Muscle of arm (tissue), 14 donors: ENCODE results near the gene IGF2BP2. TPM values are rescaled to one million over a fixed set of nuclear protein-coding genes. Genes with fewer than 3 reads are reported as not detected.
"Not testable (repeated sequence)": the region's sequence is repeated elsewhere in the genome, so short reads cannot be mapped to it uniquely, and the experiment has no call there.

Experiments used
- DNase-seq: peaks from one replicate; pipeline ENCODE4 v3.0.0-alpha.2; 2013
- long read RNA-seq, 11 donors: transcript quantifications; one replicate each; lab custom pipeline, GENCODE V29; 2026
- polyA plus RNA-seq, 12 donors: library from polyadenylated mRNA; unstranded; fragments of 120-200 nt; gene quantifications; one replicate each; pipeline ENCODE4 v1.2.1, GENCODE V29; 2013; ENCODE audit not compliant: insufficient read length in 12 of 12

Gene IGF2BP2
- polyA plus RNA-seq: 100 to 1,000 TPM in 2 of 12 donors, 10 to 100 TPM in 10; 38.5 to 153 (median 49.6) TPM
- long read RNA-seq, donor 1, transcript IGF2BP2-202 (16 exons, 3,688 nt): major isoform, 5 of 16 reads
- long read RNA-seq, donor 1, partial matches to known transcripts: 8 of 16 reads
- long read RNA-seq, donor 1, other reads (novel, unspliced or antisense): 0 of 16 reads
- long read RNA-seq, donor 2, partial matches to known transcripts: 0 of 4 reads
- long read RNA-seq, donor 2, other reads (novel, unspliced or antisense): 0 of 4 reads
- long read RNA-seq, donor 3: 0 reads
- long read RNA-seq, donor 4, partial matches to known transcripts: 0 of 2 reads
- long read RNA-seq, donor 4, other reads (novel, unspliced or antisense): 0 of 2 reads
- long read RNA-seq, donor 5, transcript IGF2BP2-202 (16 exons, 3,688 nt): major isoform, 7 of 10 reads
- long read RNA-seq, donor 5, partial matches to known transcripts: 0 of 10 reads
- long read RNA-seq, donor 5, other reads (novel, unspliced or antisense): 0 of 10 reads
- long read RNA-seq, donor 6, partial matches to known transcripts: 0 of 6 reads
- long read RNA-seq, donor 6, other reads (novel, unspliced or antisense): 0 of 6 reads
- long read RNA-seq, donor 7, partial matches to known transcripts: 0 of 1 reads
- long read RNA-seq, donor 7, other reads (novel, unspliced or antisense): 0 of 1 reads
- long read RNA-seq, donor 8, transcript IGF2BP2-202 (16 exons, 3,688 nt): major isoform, 7 of 7 reads
- long read RNA-seq, donor 8, partial matches to known transcripts: 0 of 7 reads
- long read RNA-seq, donor 8, other reads (novel, unspliced or antisense): 0 of 7 reads
- long read RNA-seq, donor 9: 0 reads
- long read RNA-seq, donor 10, partial matches to known transcripts: 0 of 9 reads
- long read RNA-seq, donor 10, other reads (novel, unspliced or antisense): 0 of 9 reads
- long read RNA-seq, donor 11, transcript IGF2BP2-202 (16 exons, 3,688 nt): major isoform, 5 of 8 reads
- long read RNA-seq, donor 11, partial matches to known transcripts: 0 of 8 reads
- long read RNA-seq, donor 11, other reads (novel, unspliced or antisense): 0 of 8 reads

DNA sequence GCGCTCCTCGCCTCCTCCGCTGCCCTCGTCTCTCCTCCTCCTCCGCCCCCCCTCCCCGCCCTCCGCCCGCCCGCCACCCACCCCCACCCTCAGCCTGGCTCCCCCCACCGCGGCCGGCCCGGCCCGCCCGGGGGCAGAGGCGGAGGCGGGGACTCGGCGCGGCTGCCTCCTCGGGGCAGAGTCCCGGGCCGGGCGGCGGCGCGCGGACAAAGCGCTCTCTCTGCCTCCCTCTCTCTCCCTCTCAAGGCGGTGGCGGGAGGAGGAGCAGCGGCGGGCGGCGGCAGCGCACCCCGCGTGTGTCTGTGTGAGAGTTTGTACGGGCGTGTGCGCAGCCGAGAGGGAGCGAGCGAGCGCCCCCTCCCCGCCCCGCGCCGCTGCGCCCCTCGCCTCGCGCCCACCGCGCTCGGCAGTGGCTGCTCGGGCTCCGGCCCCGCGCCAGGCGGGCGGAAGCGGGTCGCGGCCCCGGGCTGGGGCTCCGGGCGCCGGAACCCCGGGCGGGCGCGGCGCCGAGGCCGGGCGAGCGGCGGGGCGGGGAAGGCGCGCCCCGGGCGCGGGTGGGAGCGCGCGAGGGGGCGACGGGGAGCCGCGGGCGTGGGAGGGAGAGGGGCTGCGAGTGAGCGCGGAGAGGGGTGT lies at the start of gene IGF2BP2:
TSS of gene IGF2BP2 (minus strand) at position 37 of the 633 bp plus-strand sequence. CDS start 82 bp downstream, outside the sequence.
- DNase-seq: peak; percentile 82

DNA sequence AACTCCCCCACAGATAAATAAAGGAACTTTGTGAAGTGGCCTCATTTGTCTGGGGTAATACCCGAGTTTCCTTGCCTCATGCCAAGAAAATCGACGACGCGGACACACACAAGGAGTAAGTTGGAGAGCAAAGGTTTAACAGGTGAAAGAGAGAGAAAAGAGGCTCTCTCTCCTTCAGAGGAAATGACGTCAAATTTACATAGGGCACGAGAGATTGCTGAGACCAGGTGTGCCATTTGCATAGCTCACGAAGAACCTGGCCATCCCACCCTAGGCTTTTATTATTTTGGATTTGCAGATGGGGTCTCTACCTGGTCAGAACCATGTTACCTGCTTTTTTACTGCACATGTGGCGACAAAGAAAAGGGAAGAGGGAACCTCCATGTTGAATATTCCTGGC lies 49.3 kb upstream of the IGF2BP2 start:
- DNase-seq: no peak

GRCh38 chr3:185867650-185868049 lies 42.8 kb upstream of the IGF2BP2 start:
- DNase-seq: no peak

- no peak for DNase-seq
Measured at GRCh38 chr3:185866995-185867394, 42.2 kb upstream of the IGF2BP2 start.

- no peak for DNase-seq
Measured at GRCh38 chr3:185866555-185866954, 41.7 kb upstream of the IGF2BP2 start.

DNA sequence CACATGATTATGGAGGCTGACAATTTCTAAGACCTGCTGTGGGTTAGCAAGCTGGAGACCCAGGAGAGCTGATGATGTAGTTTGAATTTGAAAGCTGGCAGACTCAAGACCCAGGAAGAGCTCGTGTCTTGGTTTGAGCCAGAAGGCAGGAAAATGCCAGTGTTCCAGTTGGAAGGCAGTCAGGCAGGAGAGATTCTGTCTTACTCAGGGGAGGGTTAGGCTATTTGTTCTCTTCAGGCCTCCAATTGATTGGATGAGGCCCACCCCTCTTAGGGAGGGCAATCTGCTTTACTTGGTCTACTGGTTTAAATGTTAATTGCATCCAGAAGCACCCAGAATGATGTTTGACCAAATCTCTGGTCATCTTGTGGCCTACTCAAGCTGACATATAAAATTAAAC lies 40.4 kb upstream of the IGF2BP2 start:
- DNase-seq: no peak

DNA sequence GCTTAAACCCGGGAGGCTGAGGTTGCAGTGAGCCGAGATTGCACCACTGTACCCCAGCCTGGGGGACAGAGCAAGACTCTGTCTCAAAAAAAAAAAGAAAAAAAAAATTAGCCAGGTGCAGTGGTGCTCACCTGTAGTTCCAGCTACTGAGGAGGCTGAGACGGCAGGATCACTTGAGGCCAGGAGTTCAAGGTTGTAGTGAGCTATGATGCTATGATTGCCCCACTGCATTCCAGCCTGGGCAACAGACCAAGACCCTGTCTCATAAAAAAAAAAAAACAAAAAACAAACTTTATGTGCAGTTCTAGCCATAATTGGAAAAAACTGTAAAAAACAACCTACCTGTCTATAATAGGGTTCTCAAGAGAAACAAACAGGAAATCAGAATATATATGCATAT lies 39.9 kb upstream of the IGF2BP2 start:
- DNase-seq: no peak

DNA sequence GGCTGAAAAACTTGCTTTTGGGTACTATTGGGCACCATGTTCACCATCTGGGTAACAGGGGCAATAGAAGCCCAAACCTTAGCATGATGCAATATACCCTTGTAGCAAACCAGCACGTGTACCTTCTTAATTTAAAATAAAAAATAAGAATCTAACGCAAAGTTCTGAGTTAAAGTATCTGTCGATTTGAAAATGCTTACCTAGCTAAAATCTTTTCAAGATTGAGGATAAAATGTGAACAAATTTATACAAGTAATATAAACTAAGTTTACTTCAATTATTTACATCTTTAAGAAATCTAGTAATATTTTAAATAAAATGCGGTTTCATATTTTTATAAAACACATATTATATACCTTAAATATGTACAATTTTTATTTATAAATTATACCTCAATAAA lies 38.1 kb upstream of the IGF2BP2 start:
- no peak for DNase-seq

DNA sequence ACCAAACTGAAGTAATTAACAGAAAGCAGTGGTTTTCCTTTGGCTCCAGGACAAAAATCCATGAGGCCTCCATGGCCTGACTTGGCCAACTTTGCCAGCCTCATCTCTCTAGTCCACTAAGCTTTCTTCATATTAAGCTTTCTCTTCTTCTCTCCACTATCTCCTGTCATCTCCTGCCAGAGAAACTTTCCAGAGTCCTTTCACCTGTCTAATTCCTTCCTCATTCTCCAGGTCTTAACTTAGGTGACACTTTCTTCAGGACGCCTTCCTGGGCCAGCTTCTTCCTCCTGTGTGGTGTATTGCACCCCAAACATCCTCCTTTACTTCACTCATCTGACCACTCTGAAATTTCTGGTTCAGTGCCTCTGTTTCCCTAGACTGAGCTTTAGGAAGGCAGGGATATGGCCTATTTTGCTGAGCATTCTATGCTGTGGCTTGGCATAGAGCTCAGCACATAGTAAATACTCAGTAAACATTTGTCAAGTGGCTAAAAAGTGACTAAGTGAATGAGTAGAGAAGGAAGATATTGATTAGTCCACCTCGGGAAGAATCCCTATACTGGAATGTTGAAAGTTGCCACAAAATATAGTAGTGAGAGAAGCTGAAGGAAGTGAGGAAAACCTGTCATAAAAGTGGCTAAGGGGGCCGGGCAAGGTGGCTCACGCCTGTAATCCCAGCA lies 34.6 kb upstream of the IGF2BP2 start:
- DNase-seq: no peak

DNA sequence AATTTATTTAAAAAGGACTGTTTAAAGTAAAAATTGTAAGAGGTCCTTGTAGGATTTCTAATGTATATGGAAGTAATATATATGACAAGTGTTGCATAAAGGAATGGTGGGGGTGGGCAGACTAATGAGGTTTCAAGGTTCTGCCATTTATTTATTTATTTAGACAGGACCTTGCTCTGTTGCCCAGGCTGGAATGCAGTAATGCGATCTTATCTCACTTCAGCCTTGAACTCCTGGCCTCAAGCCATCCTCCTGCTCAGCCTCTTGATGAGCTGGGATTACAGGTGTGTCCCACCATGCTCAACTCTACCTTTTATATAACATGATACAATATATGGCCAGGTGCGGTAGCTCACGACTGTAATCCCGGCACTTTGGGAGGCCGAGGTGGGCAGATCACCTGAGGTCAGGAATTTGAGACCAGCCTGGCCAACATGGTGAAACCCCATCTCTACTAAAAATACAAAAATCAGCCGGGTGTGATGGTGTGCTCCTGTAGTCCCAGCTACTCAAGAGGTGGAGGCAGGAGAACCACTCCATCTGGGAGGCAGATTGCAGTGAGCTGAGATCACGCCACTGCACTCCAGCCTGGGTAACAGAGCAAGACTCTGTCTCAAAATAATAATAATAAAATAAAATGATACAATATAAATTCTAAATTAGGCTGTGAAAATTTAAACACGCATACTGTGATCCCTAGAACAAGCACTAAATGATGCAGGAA lies 33.8 kb upstream of the IGF2BP2 start:
- no peak for DNase-seq

DNA sequence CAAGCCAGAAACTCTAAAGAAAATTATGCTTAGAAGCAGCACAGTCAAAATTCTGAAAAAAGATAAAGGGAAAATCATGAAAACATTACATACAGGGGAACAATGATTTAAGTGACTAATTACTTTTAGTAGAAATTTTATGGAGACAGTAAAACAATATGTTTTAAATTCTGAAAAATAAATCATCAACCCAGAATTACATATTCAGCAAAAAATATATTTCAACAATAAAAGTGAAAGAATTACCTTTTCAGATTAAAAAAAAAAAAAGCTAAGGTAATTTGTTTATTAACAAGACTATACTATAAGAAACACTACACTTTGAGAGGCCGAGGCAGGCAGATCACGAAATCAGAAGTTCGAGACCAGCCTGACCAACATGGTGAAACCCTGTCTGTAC lies 32.4 kb upstream of the IGF2BP2 start:
- DNase-seq: no peak

- no peak for DNase-seq
Measured at GRCh38 chr3:185856652-185857051, 31.8 kb upstream of the IGF2BP2 start.

DNA sequence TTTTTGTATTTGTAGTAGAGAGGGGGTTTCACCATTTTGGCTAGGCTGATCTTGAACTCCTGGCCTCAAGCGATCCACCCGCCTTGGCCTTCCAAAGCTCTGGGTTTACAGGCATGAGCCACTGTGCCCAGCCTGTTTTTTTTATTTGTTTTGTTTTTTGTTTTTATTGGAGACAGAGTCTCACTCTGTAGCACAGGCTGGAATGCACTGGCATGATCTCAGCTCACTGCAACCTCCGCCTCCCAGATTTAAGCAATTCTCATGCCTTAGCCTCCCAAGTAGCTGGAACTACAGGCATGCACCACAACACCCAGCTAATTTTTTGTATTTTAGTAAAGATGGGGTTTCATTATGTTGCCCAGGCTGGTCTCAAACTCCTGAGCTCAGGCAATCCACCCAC lies 28.9 kb upstream of the IGF2BP2 start:
- not testable (repeated sequence) for DNase-seq

- DNase-seq: no peak
Measured at GRCh38 chr3:185852635-185853034, 27.8 kb upstream of the IGF2BP2 start.

GRCh38 chr3:185851959-185852358 lies 27.1 kb upstream of the IGF2BP2 start:
- DNase-seq: no peak

- DNase-seq: no peak
Measured at GRCh38 chr3:185851046-185851445, 26.2 kb upstream of the IGF2BP2 start.

DNA sequence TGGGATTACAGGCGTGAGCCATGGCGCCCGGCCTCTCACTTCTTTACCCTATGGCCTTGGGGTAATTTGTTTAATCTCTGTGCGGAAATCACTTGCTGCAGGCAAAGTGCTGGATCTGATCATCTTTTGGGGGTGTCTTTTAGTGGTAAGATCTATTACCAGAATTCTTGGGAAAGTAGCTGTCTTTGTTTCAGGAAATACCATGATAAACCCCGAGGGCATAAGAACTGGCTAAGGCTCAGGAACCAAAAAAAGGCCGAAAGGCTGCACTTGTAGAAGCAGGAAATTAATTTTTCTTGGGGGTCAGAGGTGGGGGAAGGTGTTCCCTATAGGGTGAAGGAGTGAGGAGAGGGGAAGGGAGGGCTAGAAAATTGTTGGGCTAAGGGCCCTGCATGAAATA lies 22.7 kb upstream of the IGF2BP2 start:
- DNase-seq: no peak

DNA sequence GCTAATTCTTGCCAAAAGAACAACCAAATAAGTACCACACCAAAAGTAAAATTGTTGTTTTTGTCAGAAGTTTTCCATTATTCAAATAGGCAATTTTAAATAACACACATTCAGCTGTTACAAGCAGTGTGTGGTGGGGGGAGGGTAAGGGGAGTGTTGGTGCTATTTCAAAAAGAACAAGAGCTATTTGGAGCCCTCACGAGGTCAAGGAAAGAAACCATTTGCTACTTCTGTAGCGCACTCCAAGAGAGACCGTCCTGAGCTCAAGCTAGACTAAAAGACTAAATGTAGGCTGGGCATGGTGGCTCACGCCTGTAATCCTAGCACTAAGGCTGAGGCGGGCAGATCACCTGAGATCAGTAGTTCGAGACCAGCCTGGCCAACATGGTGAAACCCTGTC lies 21.2 kb upstream of the IGF2BP2 start:
- DNase-seq: no peak

DNA sequence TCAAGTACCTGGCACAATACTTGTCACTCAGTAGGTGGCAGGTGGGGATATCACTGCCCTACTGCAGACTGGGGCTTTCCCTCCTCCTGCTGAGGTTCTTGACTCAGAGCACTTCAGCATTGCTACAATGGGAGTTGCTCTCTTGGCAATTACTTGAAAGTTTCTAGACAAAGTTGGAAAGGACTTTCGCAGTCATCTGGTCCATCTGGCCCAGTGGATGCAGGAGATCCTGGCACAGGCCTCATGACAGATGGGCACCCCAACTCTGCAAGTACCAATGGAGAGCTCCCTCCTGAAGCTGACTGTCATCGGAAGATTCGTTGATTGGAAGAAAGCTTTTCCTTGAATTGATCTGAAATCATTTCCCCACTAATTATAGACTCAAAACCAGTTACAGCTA lies 19.2 kb upstream of the IGF2BP2 start:
- DNase-seq: no peak

GRCh38 chr3:185843635-185844034 lies 18.8 kb upstream of the IGF2BP2 start:
- DNase-seq: no peak

DNA sequence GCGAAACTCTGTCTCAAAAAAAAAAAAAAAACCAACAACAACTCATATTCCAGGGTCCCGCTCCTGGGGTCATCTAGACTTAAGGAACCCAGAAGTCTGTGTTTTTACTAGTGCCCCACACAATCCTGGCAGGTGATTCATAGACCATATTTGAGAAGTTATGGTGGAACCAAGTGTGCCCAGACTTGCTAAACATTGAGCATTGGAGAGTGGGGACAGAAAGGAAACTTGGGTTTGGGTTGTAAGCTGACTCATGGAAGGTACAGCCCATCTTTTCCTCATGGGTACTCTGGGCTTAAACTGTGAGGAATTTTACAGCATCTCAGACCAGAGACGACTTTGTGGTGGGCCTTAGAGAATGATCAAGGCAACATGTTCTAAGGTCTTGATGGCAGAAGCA lies 18.3 kb upstream of the IGF2BP2 start:
- no peak for DNase-seq
